NCI-H2196 (cell line): ENCODE measurements around the gene ADNP.
"Not testable (repeated sequence)": the region's sequence is repeated elsewhere in the genome, so short reads cannot be mapped to it uniquely, and the experiment has no call there.

ENCODE experiments used
- DNase-seq: peaks from one replicate; lab custom pipeline; 2025; ENCODE audit not compliant: unreplicated experiment; lab: John Stamatoyannopoulos, UW

The ADNP gene

DNA sequence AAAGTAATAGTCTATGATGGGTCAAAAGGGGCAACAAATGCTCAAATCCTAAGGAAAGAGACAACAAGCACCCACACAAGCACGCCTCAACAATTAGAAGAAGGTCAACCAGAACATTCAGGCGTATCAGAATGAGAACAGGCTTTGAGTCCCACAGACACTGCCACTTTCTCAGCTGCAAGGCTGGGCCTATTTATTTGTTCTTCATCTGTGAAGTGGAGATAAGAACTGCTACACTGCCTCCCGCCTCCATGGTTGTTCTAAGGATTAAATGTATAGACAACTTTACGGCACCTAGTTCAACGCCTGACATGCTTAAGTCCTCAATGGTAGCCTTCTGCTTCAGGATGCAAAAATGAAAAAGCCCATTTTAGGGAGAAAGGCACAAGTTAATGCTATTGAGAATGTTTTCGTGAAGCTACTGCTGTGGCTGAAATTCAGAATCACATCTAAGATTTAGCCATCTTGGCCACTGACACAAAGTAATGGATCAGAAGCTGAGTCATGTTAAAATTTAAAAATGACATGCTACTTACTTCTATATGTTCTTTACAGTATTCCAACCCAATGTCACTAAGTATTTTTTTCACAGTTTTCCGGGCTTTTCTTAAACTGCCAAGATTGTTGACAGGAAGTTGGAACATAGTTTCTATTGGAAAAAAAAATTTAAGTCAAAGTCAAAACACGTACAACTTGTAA is 27.7 kb downstream of the ADNP start:
- DNase-seq = no peak

DNA sequence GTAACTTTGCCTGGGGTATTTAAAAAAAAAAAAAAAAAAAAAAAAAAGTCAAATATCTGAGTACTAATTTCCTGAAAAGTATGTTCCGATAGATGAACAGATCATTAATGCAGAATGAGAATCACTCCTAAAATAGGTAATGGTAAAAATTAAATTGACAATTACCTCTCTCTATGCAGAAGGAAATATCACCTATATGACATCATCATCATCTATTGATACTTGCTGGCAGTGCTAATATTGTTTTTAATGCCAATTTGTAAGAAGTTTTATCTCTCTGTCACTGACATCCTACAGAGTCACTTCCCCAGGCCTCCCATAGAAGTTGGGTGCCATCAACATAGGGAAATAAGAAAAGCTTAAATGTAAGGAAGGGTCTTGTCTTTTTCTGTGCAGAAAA is 29.9 kb downstream of the ADNP start:
- no peak for DNase-seq

DNA sequence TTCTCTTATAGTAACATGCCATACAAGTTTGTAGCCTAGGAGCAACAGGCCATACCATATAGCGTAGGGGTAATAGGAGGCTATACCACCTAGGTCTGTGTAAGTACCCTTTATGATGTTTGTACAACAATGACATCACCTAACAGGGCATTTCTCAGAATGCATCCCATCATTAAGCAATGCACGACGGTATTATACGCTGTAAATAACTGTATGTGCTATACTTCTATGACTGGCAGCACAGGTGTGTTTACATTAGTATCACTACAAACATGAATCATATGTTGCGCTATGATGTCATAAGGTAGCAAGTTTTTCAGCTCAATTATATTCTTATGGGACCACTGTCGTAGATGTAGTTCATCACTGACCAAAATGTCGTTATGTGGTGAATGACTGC is 31.0 kb downstream of the ADNP start:
- no peak for DNase-seq

DNA sequence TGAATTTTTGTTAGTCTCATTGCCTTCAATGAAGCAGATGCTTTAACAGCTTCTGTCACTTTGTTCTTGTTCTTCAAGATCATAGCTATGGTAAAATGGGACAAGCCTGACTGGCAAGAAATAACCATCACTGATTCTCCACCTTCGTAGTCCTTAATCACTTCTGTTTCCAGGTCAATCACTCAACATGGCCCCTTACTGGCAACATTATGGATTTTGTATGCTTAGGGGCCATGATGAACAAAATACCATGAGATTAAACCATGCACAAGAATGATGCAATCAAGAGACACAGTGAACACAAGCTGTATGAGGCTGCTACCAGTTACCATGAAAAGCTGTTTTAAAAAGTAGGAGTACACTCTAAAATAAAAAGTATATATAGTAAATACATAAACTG is 32.8 kb downstream of the ADNP start:
- DNase-seq = no peak

DNA sequence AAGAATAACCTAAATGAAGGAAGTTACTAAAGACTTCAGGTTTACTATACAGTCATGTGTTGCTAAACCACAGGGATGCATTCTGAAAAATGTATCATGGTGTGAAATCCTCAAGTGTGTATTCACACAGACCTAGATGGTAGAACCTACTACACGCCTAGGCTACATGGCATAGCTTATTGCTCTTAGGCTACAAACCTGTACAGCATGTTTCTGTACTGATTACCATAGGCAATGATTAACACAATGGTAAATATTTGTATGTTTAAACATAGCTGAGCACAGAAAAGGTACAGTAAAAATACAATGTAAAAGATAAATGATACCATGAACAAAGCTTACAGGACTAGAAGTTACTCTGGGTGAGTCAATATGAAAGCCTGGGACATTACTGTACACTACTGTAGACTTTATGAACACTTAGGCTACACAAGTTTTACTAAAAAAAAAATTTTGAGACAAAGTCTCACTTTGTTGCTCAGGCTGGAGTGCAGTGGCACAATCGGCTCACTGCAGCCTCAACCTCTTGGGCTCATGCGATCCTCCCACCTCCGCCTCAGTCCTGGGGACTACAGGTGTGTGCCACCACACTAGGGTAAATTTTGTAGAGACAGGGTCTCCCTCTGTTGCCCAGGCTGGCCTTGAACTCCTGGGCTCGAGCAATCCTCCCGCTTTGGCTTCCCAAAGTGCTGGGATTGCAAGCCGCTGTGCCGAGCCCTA is 36.0 kb downstream of the ADNP start:
- DNase-seq = no peak

DNA sequence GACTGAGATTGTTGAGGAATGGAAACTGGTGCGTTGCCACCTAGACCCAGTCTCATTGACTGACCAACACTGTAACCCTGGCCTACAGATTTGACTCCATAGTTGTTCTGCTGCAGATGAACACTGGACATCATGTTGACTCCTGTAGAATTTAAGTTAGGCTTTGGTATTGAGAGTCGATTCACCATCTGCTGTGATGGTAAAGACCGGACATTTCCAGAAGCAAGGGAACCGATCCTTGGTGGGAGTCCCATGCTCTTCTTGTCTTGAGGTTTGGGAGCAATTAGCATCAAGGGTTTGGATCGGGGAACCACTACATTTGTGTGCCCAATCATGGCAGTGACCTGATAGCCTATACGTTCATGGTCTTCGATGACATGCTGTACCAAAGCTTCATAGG is 37.6 kb downstream of the ADNP start:
- no peak for DNase-seq

DNA sequence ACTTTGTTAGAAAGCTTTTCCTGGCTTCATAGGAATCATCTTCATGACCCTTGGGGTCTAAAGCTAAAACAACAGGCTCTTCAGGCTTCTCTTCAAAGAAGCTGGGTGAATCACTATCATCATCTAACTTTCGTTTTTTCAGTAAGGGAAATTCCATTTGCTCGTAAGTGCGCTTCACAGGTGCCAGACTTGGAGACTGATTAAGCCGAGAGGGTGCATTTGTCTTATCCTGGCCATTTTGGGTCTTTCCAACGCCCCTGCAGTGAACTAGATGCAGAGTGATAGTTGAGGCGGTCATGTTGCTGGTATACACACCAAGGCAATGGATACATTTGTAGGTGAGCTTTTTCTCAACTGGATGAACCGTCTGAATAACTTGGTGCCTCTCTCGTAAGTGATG is 38.8 kb downstream of the ADNP start:
- no peak for DNase-seq

DNA sequence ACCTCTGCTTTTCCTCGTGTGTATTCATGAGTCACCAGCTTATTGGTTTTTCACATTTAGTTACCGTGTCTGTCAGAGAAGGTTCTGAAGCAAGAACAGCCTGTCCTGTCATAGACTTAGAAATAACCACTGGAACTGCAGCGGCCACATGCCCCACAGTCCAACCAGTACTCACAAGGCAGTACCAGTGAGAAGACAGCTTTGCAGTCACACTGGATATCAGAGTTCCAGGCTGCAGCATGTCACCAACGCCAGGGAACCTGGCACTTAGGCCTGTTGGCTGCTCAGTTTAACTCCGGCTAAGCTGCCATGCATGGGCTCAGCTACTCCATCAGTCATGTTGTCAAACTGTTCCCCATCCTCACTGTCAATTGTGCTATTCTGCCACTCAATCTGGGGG is 40.1 kb downstream of the ADNP start:
- no peak for DNase-seq

DNA sequence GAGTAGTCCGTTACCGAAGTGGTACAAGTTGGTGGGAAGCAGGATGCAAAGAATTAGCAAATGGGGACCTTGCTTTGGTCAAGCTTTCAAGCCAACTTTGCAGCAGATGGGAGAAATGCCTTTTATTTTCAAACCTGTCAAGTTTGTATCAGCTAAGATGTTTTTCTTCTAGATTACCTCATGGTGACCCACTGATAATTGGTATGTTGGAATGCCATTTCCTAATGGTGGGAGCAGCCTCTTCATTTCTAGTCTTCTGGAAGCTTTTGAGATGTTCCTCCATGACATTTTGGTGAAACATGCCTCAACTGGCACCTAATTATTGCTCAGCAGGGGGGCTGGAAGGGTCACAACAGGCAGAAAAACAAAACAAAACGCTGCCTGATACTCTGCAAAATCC is 43.7 kb downstream of the ADNP start:
- no peak for DNase-seq

DNA sequence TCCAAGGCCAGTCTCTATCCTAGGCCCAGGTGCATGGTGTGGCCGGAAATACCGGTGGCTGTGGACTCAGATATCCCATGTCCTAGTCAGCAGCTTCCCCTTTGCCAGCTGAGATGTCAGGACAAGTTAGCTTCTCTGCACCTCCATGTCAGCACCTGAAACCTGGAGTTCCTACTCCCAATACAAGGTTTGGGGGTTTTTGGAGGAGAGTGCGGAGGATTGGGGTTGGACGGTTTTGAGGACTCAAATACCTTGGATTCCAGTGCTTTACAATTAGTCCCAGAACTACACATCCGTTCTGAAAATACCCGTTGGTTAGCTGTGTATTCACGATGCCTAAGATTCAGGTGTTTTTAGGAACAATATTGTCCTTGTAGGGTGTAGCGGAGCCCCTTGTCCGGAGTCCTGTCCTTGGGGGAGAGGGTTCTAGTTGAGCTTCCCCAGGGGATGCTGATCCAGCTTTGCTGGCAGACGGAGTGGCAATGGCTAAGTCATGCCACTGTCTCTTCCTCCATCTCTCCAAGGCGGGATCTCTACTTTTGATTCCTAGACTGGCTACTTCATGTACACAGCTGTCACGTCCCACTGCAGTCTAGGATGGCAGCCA is 45.0 kb downstream of the ADNP start:
- DNase-seq = no peak

DNA sequence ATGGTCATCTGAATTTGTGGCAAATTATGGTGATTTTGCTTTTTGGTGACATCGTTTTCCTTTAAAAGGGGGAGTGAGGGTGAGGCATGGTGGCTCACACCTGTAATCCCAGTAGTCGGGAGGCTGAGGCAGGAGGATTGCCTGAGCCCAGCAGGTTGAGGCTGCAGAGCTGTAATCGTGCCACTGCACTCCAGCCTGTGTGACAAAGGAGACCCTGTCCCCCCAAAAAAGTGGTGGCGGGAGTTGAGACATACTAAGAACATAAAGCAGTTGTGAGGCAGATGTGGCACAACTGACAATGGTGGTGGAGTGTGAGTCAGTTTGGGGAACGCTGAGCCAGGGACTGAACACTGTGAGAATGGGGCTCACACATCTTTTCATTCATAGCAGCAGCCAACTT is 45.5 kb downstream of the ADNP start:
- DNase-seq = no peak

DNA sequence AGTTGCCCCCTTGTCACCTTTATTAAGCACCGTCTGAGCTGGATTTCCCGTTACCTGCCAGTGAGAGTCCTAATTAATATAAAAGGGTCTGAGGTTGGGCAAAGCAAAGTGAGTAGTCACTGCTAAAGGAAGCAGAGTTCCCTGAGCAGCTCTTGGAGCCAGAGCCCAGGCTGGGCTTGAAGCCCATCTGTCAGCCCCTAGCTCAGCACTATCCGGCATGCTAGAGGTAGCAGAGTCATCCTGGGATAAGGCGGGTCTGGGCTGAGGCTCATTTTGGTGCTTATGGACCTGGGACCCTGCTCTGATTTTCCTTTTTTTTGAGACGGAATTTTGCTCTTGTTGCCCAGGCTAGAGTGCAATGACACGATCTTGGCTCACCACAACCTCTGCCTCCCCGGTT is 46.2 kb downstream of the ADNP start:
- DNase-seq = no peak

DNA sequence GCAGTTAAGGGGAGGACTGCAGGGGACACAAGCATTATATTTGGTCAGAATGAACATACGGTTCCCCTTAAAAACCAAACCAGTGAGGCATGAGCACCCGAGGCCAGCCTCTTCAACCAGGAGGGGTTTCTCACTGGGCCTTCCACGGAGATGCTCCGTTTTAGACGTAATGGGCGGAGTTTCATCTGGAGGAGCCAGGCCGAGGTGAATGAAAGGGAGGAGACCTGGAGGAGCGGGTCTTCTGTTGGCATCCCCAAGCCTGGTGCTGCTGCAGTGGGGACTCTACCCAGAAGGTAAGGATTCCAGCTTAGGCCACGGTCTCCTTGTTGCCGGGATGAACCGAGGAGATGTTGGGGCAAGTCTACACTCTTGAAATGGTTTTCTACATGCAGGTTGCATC is 47.4 kb downstream of the ADNP start:
- DNase-seq = no peak

DNA sequence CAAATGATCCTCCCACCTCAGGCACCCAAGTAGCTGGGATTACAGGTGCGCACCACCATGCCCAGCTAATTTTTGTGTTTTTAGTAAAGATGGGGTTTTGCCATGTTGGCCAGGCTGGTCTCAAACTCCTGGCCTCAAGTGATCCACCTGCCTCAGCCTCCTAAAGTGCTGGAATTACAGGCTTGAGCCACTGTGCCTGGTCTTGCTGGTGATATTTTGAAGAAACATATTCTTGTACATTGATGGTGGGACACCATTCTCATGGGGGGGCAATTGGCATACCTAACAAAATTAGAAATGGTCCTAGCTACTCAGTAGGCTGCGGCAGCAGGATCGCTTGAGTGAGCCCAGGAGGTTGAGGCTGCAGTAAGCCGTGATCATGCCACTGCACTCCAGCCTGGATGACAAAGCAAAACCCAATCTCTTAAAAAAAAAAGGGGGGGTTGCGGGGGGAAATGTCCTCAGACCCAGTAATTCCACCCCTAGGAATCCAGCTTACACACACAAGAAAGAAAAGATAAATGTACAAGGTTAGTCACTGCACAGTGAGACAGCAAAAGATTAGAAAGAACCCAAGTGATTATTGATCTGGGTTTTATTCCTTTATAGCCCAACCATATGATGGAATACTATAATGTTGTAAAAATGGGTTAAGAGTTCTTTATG is 49.3 kb downstream of the ADNP start:
- DNase-seq = not testable (repeated sequence)

DNA sequence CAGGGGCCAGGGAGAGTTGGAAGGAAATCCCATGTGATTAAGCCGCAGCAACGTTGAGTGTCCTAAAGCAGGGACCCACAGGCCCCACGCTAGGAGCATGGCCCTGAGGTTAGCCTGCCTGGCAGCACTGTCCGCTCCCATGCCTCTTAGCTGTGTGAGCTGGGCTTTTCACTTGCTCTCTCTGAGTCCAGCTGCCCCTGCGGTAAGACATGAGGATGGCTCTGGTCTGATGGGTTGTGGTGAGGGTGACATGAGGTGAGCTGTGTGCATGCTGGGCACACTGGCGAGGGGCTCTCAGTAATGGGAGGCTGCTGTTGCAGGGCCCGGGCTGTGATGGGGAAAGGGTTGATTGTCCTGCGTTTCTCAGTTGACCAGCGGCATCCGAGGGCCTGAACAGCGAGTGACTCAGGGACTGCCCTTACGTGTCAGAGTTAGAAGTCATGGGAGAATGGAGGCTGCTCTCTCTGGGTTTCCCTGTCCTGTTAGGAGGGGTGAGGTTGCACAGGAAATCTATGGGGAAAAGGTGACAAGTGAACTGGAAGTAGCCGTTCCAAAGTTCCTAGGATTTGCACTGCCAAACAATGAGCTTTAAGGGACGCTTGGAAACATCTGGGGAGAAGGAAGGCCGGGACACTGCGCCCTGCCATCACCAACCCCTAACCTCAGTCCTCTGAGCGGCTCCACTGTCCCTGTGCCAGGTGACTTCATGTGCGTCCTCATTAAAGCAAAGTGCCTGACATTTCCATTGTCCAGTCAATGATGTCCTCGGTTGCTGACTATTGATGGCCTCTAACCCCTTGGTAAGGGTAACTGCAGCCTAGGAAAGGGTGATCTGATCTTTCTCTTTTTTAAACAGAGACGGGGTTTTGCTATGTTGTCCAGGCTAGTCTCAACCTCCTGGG is 51.3 kb downstream of the ADNP start:
- DNase-seq = no peak

DNA sequence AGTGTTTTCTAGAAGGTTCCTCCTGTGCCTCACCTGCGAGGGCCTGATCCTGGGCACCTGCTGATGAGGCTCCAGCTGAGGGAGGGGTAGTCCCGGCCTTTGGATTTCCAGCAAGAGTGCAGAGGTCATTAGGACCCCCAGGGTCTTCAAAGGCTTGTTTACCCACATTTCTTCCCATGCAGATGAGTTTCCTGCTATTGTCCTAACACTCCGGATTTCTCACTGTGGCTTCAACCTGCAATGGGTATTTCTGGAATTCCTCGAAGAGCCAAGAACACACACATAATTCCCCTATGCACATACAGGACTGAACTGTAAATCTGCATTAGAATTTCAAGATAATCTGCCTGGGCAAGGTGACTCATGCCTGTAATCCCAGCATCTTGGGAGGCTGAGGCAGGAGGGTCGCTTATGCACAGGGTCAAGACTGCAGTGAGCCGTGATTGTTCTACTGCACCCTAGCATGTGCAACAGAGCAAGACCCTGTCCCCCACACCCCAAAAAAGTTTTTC is 53.9 kb downstream of the ADNP start:
- DNase-seq = no peak

DNA sequence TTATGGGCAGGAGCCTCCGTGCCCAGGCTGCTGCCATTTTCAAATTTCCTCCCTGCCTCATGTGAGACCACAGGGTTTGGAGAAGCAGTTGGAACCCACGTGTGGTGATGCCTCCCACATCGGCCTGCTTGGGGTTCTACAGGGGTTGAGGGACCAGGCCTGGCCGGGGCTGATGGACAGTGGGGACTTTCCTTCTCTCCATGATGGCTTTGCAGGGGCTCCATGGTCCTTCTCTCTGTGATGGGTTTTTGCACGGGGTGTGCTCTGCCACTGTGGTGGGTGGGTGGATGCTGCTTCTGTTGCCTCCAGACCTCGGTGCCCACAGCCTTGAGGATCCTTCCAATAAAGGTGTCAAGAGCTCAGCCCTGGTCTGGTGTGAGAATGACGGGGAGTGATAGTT is 54.4 kb downstream of the ADNP start:
- no peak for DNase-seq

DNA sequence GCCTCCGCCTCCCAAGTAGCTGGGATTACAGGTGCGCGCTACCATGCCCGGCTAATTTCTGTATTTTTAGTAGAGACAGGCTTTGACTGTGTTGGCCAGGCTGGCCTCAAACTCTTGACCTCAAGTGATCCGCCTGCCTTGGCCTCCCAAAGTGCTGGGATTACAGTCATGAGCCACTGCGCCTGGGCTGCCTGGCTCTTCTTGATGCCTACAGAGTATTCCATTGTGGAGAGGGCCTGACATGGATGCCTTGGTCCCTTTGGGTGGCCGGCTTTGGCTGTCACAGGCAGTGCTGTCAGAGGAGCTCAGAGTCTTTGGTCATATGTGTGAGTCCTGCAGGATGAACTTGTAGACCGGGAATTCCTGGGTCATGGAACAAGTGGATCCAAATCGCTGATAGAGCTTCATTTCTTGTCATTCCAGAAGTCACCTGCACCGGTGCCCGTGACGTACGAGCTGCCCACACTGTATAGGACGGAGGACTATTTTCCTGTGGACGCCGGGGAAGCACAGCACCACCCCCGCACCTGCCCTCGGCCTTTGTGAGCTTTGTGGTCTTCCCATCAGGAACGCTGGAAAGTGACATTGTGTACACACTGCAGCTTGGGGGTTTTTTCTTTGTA is 55.1 kb downstream of the ADNP start:
- DNase-seq = no peak

DNA sequence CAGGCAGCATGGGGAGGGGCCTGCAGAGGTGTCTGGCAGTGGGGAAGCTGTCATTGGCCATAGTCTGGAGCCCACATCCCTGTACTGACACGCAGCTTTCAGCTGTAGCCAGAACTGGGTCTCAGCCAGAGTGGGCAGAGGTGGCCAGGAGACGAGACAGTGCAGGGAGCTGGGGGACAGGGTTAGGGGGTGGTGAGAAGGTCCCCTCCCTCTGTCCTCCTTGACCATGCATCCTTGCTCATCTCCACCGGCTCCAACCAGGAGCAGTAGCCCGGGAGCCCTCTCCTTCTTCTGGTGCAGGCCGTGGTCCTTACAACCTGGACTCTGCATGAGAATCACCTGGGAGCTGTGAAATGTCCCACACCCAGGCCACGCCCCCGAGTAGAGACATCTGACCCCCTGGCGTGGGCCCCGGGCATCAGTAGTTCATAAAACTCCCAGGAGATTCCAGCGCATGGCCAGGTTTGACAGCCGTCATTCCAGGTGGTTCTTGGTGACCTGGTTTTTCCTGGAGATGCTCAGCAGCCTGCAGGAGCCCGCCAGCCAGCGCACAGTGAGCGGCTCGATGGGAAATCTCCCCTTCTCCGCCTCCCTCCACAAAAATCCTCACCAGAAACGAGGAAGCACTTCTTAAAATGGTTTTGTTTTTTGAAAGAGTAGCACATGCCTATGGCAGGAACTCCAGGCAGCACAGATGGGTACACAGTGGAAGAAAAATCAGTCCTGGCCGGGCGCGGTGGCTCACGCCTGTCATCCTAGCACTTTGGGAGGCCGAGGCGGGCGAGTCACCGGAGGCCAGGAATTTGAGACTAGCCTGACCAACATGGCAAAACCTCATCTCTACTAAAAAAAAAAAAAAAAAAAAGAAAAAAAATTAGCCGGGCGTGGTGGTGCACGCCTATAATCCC is 56.2 kb downstream of the ADNP start:
- no peak for DNase-seq
